Measurements from ENCODE around the gene PRRX2.

- TF ChIP-seq POLR2A (IDR thresholded peaks at IDR 0.05) (no peak), CTCF (IDR thresholded peaks at IDR 0.05) (no peak)
Measured at GRCh38 chr9:129703667-129704355, 38.4 kb downstream of the PRRX2 start.
